ENCODE results near the gene EXD2.

DNA sequence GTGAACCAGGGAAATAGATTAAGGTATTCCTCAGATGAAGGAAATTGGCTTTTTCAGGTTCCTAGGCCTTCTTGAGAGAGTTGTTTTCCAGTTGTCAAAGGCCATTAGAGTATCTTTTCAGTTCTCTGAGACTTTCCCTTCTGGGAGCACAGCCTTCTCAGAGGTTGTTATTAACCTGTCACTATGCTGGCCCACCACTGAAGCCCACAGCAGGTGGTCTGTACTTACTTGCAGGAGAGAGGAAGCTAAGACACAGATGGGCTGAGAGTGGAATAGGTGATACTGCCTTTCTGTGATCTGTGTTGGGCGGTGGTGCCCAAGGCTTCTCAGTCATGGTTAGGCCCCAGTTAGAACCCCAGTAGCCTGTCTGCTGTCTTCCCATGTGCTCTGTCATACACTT, 45.8 kb downstream of the EXD2 start:
- TF ChIP-seq, protein P1, sequence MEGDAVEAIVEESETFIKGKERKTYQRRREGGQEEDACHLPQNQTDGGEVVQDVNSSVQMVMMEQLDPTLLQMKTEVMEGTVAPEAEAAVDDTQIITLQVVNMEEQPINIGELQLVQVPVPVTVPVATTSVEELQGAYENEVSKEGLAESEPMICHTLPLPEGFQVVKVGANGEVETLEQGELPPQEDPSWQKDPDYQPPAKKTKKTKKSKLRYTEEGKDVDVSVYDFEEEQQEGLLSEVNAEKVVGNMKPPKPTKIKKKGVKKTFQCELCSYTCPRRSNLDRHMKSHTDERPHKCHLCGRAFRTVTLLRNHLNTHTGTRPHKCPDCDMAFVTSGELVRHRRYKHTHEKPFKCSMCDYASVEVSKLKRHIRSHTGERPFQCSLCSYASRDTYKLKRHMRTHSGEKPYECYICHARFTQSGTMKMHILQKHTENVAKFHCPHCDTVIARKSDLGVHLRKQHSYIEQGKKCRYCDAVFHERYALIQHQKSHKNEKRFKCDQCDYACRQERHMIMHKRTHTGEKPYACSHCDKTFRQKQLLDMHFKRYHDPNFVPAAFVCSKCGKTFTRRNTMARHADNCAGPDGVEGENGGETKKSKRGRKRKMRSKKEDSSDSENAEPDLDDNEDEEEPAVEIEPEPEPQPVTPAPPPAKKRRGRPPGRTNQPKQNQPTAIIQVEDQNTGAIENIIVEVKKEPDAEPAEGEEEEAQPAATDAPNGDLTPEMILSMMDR (IDR thresholded peaks at IDR 0.05): no peak
- TF ChIP-seq POLR2A (IDR thresholded peaks at IDR 0.05): no peak

Data from stomach (tissue), 4 donors.